ENCODE data around the gene CCND1. TPM values are rescaled to one million over a fixed set of nuclear protein-coding genes. Genes with fewer than 3 reads are reported as not detected.

The CCND1 gene
- total and polyA plus RNA-seq, 9 of the 15 experiments (the other 6 are each of a cell fraction or from before 2014, with no cell fraction given) = 0.04 to 23.3 (median 3.8) TPM

- DNase-seq (ENCODE audit: extremely low read depth in 1 of 4, low spot score in 3 of 4) = no peak
- H3K9ac ChIP-seq (ENCODE audit: insufficient read depth in 1 of 2, low read depth in 2 of 2, low read length in 2 of 2) = no peak overlapping the region
- H3K4me1 ChIP-seq (replicated peaks in 1 of 2; ENCODE audit: control insufficient read depth in 2 of 2, insufficient read depth in 2 of 2, low read length in 2 of 2) = no peaks in the 10 kb centered on the region
- no peaks in the 10 kb centered on the region for H3K36me3 ChIP-seq (ENCODE audit: control insufficient read depth, insufficient read depth, low read length)
- TF ChIP-seq XRCC5 (IDR thresholded peaks at IDR 0.05; ENCODE audit: low read depth, low read length) (no peak), LARP7 (IDR thresholded peaks at IDR 0.05) (no peak), ZKSCAN1 (IDR thresholded peaks at IDR 0.05; ENCODE audit: low read depth, low read length) (no peak), ZNF584 (CRISPR knock-in tag; IDR thresholded peaks at IDR 0.05; ENCODE audit: low read depth) (no peak), ZNF280A (IDR thresholded peaks at IDR 0.05; ENCODE audit: low read depth, partially characterized antibody) (no peak), MAFK (IDR thresholded peaks at IDR 0.05; ENCODE audit: low read length) (no peak), MECOM (CRISPR knock-in tag; IDR thresholded peaks at IDR 0.05) (no peak), EZH2 (IDR thresholded peaks at IDR 0.05; ENCODE audit: borderline replicate concordance, low read depth, low read length) (no peak)
- TF ChIP-seq, protein P1, sequence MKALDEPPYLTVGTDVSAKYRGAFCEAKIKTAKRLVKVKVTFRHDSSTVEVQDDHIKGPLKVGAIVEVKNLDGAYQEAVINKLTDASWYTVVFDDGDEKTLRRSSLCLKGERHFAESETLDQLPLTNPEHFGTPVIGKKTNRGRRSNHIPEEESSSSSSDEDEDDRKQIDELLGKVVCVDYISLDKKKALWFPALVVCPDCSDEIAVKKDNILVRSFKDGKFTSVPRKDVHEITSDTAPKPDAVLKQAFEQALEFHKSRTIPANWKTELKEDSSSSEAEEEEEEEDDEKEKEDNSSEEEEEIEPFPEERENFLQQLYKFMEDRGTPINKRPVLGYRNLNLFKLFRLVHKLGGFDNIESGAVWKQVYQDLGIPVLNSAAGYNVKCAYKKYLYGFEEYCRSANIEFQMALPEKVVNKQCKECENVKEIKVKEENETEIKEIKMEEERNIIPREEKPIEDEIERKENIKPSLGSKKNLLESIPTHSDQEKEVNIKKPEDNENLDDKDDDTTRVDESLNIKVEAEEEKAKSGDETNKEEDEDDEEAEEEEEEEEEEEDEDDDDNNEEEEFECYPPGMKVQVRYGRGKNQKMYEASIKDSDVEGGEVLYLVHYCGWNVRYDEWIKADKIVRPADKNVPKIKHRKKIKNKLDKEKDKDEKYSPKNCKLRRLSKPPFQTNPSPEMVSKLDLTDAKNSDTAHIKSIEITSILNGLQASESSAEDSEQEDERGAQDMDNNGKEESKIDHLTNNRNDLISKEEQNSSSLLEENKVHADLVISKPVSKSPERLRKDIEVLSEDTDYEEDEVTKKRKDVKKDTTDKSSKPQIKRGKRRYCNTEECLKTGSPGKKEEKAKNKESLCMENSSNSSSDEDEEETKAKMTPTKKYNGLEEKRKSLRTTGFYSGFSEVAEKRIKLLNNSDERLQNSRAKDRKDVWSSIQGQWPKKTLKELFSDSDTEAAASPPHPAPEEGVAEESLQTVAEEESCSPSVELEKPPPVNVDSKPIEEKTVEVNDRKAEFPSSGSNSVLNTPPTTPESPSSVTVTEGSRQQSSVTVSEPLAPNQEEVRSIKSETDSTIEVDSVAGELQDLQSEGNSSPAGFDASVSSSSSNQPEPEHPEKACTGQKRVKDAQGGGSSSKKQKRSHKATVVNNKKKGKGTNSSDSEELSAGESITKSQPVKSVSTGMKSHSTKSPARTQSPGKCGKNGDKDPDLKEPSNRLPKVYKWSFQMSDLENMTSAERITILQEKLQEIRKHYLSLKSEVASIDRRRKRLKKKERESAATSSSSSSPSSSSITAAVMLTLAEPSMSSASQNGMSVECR (CRISPR knock-in tag; IDR thresholded peaks at IDR 0.05) = no peak
- no peaks in the 10 kb centered on the region for H3K9me1 ChIP-seq (ENCODE audit: control insufficient read depth, insufficient read depth, low read length)
- in situ Hi-C loops (cut with MboI) = no loop called here
- no peaks in the 10 kb centered on the region; the same call in 1 of the 2 replicates for H4K20me1 ChIP-seq (replicated peaks; ENCODE audit: control insufficient read depth, insufficient read depth, low read length)
- H3K4me3 ChIP-seq = no peak overlapping the region
- no peak overlapping the region for H3K4me2 ChIP-seq (ENCODE audit: insufficient read depth, low read length)
- BruUV-seq (replicated peaks) = no TSS peak
- no peaks in the 10 kb centered on the region for H3K9me3 ChIP-seq (replicated peaks; ENCODE audit: control insufficient read depth, insufficient read depth, low read depth, low read length)
- H2AFZ ChIP-seq (ENCODE audit: low read depth, low read length) = no peak overlapping the region
- no peak for ATAC-seq
- no peak for FAIRE-seq
- no peak overlapping the region for H3K27ac ChIP-seq (ENCODE audit: extremely low read depth, low read depth, low read length)
- CTCF ChIA-PET (ENCODE audit: low intra/inter-chr PET ratio) = no interaction called here
- POLR2A ChIA-PET = no interaction called here
- intact Hi-C loops (cut with micrococcal nuclease) = no loop called here
- 5% methylated on average over 16 of the region's 16 CpGs for WGBS (ENCODE audit: insufficient coverage, low coverage, missing lambda C conversion rate)
- peaks cover 35 to 80% of the 10 kb centered on the region in 2 experiments for H3K27me3 ChIP-seq (ENCODE audit: control insufficient read depth in 2 of 2, insufficient read depth in 2 of 2, low read length in 2 of 2)
- H3K79me2 ChIP-seq (ENCODE audit: control insufficient read depth, insufficient read depth, low read length) = no peaks in the 10 kb centered on the region
These were observed 37.7 kb upstream of the CCND1 start for GRCh38 chr11:69603111-69603836.
